AG10803 (cell line): Measurements from ENCODE around the gene MATCAP1.
A peak's percentile ranks its signal among the peaks of the same experiment; 100 is the strongest.

Experiments used
- DNase-seq: peaks from one replicate; pipeline ENCODE4 v3.0.0; 2010; ENCODE audit warnings: low read depth
- H3K4me3 ChIP-seq: 2 replicates; pipeline ENCODE4 v1.5.1; 2011; ENCODE audit warnings: mild to moderate bottlenecking, low read length, control low read depth
- TF ChIP-seq, protein P1 (sequence below): conservative IDR thresholded peaks from 2 replicates; pipeline ENCODE4 v1.5.1; 2011; ENCODE audit warnings: mild to moderate bottlenecking, low read length, control low read depth, inconsistent platforms

Gene MATCAP1

DNA sequence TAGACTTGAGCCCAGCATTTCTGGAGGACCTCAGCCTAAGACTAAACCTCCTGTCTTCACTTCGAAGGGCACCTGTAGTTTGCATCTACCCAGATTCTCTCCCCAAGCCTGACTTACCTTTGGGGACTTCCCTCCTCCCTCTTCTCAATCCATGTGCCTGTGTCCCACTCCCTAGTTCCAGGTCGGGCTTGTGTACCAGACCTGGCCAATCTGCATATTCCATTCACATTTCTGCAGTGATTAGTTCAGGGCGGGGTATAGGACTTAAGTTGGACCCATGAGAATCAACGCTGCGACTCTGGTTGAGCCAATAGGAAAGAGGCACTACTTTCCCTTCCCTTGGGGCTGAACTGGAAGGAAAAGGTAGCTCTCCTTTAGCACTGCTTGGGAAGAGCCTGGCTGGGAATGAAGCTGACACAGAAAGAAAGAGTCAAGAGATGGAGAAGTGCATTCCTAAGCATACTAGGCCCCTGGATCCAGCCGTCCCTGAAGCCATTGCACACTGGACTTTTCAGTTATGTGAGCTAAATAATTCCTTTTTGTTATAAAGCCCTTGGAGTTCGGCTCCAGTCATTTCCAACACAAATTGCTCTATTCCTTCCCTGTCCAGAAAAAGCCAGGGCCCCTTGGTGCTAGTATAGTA is 26.5 kb downstream of the MATCAP1 start:
- no peak overlapping the region for H3K4me3 ChIP-seq
- no peak for DNase-seq
- TF ChIP-seq, protein P1, sequence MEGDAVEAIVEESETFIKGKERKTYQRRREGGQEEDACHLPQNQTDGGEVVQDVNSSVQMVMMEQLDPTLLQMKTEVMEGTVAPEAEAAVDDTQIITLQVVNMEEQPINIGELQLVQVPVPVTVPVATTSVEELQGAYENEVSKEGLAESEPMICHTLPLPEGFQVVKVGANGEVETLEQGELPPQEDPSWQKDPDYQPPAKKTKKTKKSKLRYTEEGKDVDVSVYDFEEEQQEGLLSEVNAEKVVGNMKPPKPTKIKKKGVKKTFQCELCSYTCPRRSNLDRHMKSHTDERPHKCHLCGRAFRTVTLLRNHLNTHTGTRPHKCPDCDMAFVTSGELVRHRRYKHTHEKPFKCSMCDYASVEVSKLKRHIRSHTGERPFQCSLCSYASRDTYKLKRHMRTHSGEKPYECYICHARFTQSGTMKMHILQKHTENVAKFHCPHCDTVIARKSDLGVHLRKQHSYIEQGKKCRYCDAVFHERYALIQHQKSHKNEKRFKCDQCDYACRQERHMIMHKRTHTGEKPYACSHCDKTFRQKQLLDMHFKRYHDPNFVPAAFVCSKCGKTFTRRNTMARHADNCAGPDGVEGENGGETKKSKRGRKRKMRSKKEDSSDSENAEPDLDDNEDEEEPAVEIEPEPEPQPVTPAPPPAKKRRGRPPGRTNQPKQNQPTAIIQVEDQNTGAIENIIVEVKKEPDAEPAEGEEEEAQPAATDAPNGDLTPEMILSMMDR, result no peak

- DNase-seq, result no peak
- TF ChIP-seq, protein P1, result no peak
- no peak overlapping the region for H3K4me3 ChIP-seq
Observed at GRCh38 chr16:67156143-67156844, 27.5 kb downstream of the MATCAP1 start.

GRCh38 chr16:67155295-67156142 is 28.2 kb downstream of the MATCAP1 start:
- TF ChIP-seq, protein P1, result peak; percentile 61
- peak overlapping the region; percentile 35 for H3K4me3 ChIP-seq
- peak; percentile 64 for DNase-seq

DNA sequence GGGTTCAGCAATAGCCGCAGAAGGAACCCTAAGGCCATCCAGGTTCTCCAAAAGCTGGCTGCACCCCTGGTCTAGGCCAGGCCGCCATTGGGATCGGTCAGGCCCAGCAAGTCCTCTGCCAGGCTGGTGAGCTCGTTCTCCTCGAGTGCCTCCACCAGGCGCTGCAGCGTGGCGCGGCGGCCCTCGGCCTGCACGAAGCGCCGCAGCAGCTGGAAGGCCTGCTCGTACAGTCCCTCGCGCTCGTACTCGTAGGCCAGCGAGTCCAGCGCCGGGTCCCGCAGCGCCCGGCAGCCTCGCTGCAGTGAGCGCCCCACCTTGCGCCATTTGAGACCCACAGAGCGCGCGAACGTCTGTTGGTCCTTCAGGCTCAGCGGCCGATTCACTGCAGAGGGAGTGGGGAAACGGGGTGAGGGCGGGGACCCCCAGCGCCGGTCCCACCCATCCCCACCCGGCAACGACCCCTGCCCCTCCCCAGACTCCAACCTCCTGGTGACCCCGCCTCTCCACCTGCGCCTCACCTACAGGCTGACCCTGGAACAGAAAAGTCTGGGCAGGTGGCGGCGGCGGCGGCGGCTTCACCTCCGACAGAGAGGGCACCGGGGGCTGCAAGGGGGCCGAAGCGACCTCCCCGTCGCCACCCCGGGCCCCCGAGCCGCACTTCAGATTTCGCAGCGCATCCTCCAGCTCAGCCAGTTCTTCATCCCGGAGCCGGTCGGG is 29.0 kb downstream of the MATCAP1 start:
- DNase-seq, result no peak
- TF ChIP-seq, protein P1, result no peak
- H3K4me3 ChIP-seq, result peak overlapping the region; percentile 35

GRCh38 chr16:67151431-67152097 is 32.2 kb downstream of the MATCAP1 start:
- TF ChIP-seq, protein P1, result no peak
- peak overlapping the region; percentile 69 for H3K4me3 ChIP-seq

DNA sequence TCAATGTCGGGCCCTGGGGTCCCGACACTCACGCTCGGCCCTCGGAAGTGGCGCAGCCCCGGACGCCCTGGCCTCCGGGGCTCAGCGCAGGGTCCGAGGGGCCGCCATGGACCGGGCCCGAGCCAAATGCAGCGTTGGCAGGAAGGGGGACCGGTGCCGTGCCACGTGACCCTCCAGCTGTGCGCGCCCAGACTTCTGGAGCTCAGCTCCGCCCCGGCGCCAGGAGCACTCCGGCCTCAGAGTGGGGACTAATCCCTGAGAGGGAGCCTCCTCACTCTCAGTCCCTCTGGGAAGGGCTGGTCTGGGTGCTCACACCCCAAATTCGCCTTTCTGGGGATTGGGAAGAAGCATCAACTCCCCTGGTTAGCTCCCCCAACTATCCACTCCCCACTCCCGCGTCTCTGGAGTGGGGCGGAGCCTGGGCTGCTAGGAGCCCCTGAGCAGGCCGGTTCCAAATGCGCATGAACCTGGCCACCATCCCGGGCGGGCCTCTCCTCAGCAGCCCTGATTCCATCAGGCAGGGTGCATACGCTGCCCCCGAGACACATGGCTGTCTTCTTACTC is 32.8 kb downstream of the MATCAP1 start, which contains the start of gene B3GNT9:
B3GNT9 (minus strand) TSS at position 166 of the 564 bp plus-strand sequence. CDS start 513 bp downstream, outside the sequence.
- TF ChIP-seq, protein P1, result no peak
- H3K4me3 ChIP-seq, result peak within 1 kb of the TSS; percentile 69
- DNase-seq, result peak; percentile 74

More at GRCh38 chr16:67151431-67152097, 32.2 kb downstream of the MATCAP1 start:
- DNase-seq, result no peak
